ENCODE measurements around the gene EXT2. TPM values are rescaled to one million over a fixed set of nuclear protein-coding genes. Genes with fewer than 3 reads are reported as not detected.

EXT2 gene
- total RNA-seq: 33.7 and 35.0 TPM in 2 replicates

DNA sequence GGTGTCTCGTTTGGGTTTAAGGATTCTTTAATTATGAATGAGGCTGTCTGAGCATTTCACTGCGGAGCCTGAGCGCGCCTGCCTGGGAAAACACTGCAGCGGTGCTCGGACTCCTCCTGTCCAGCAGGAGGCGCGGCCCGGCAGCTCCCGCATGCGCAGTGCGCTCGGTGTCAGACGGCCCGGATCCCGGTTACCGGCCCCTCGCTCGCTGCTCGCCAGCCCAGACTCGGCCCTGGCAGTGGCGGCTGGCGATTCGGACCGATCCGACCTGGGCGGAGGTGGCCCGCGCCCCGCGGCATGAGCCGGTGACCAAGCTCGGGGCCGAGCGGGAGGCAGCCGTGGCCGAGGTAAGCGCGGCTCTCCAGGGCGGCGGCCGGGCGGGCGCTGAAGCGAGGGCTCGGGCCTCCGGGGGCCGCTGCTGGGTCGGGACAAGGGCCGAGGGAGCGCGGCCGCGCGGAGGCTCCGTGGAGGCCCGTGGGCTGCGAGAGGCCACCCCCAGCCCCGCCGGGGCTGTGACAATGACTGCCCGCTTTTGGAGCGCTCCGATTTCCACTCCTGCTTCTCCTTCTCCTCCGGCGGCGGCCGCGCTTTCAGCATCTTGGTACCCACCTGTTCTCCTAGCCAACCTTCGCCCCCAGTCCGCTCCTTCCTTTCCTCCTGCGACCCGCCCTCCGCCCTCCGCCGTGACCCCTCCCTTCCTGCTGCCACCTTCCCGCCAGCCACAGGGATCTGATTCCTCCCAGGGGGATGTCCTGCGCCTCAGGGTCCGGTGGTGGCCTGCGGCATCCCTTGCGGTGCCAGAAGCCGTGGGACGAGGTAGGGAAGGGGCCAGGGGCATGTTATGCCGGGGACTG is at the start of gene EXT2:
Gene EXT2 (plus strand): TSS at position 173 of the 854 bp plus-strand sequence. CDS start 12,035 bp downstream, outside the sequence.
- intact Hi-C loops (cut with micrococcal nuclease): loop anchor here (1.0 to 10.0 kb wide), 8 partner anchors 15 to 1709 kb away; partner anchors contain the start of genes ALKBH3, HSD17B12 and SLC35C1

DNA sequence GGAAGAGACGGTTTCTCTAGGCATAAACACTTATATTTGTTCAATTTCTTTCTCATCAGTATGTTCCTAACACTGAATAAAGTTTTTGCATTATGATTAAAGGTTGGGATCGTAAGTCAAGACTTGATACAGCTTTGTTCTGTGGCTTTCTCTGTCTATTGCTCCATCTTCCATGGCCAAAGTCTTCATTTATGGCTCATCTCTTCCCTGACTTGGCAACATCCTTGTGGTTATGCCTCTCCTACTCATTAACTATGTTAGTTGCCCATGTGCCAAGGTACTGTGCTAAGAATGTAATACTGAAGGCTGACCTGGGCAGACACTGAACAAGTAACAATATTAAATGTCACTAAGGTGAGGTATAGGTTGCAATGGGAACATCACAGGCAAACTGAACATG is 49.3 kb upstream of the EXT2 start:
- intact Hi-C loops (cut with micrococcal nuclease): no loop called here

DNA sequence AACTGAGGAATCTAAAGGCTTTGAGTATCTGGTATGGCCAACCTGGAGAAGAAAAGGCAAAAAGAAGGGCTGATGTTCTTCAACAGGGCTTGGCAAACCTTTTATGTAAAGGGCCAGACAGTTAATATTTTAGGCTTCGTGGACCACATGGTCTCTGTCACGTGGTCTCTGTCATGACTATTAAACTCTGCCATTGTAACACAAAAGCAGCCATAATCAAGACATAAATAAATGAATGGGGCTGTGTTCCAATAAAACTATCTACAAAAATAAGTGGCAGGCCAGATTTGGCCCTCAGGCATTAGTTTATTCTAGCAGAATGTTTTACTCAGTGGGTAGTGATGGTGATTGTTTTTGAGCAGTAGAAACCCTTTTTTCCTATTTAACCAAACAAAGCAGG is 48.2 kb upstream of the EXT2 start:
- intact Hi-C loops (cut with micrococcal nuclease): no loop called here

DNA sequence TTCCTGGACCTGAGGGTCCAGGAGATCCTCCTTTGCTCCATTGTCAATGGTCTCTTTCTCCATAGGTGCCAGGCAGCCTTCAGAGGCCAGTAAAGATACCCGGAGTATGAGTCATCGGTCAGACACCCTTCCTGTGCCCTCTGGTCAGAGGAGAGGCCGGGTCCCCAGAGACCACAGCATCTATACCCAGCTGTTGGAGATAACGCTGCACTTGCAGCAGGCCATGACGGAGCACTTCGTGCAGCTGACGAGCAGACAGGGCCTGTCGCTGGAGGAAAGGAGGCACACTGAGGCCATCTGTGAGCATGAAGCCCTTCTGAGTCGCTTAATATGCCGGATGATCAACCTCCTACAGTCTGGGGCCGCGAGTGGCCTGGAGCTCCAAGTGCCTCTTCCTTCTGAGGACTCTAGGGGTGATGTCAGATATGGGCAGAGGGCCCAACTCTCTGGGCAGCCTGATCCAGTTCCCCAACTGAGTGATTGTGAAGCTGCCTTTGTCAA is 47.5 kb upstream of the EXT2 start, which contains the start of gene ACCSL:
Gene ACCSL (plus strand): TSS at position 51 of the 501 bp plus-strand sequence. CDS start 56 bp downstream, at position 107.
- intact Hi-C loops (cut with micrococcal nuclease): no loop called here

DNA sequence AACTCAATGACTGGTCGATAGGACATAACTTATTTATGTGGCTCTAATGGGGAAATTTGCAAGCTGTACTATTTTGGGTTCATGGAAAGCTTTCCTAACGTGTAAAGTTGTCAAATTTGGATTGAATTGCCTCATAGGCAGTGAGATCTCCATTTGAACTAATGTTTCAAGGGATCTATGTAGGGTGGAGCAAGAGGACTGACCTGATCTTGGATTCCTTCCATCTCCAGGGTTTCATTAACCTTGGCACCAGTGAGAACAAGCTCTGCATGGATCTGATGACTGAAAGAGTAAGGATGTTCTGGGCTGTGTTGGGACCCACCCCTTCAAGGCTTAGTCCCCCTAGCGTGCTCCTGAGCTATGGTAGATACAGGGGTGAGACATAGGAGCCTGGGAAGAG is 45.6 kb upstream of the EXT2 start:
- intact Hi-C loops (cut with micrococcal nuclease): no loop called here

DNA sequence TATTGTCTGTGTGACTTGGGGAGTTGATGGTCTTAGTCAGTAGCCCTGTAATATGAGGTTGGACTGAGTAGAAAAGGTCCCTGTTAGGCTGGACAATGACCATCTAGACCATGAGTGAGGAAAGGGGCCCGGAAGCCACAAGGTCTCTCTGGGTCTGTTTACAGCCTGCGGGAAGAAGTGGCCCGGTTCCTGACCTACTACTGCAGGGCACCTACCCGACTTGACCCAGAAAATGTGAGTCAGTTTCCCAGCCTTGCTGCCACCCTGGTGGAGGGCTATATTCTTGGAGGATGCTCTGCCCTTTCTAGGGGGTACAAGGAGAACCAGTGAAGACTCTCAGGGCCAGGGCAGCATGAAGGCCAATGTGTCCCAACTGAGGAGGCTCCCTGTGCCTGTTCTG is 44.3 kb upstream of the EXT2 start:
- intact Hi-C loops (cut with micrococcal nuclease): no loop called here

DNA sequence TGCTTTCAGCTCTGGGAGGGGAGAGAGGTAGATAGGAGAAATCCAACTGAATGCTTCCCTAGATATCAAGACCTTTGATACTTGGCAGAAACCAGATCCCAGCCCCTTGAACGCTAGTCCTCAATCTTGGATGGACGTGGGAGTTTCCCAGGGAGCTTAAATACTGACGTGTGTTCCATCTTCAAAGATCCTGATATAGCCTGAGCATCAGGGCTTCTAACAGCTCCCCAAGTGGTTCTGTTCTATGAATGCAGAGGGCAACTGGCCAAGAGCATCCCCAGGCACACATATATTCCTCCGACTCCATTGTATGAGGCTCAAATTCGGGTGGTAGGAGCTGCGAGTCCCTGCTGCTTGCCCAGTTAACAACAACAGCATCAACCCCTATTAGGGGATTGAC is 38.1 kb upstream of the EXT2 start:
- intact Hi-C loops (cut with micrococcal nuclease): no loop called here

DNA sequence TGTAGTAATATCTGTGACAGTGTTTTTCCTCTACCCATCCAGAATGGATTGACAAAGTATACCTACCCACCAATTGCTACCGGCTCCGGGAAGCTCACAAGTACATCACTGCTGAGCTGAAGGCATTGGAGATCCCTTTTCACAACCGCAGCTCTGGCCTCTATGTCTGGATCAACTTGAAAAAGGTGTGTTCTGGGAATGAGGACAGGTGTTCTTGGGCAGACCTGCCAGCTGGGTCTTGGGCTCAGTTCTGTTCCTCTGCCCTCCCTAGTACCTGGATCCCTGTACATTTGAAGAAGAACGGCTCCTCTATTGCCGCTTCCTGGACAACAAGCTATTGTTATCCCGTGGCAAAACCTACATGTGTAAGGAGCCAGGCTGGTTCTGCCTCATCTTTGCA is 37.2 kb upstream of the EXT2 start:
- intact Hi-C loops (cut with micrococcal nuclease): no loop called here

DNA sequence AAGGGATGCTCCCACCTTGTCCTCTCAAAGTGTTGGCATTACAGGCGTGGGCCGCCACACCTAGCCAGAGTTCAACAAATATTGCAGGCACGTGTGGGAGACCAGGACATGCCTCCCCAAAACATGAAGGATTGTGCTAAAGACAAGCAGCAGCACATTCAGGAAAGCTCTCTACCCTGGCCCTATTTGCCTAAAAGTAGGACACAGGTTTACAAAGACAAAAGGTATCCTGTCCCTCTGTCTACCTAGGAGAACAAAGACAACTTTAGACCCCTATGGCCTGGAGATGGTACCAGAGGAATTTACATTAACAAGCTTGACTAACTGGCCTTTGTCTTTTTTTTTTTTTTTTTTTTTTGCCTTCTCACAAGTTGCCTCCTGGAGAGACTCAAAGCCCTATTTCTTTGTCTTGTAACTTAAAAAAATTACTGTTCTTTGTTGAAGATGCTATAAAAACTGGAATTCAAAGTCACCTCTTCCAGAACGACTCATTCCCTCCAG is 30.3 kb upstream of the EXT2 start:
- intact Hi-C loops (cut with micrococcal nuclease): loop anchor here (5.0 to 10.0 kb wide), 3 partner anchors 423 to 1740 kb away; partner anchors contain the start of gene SLC35C1

DNA sequence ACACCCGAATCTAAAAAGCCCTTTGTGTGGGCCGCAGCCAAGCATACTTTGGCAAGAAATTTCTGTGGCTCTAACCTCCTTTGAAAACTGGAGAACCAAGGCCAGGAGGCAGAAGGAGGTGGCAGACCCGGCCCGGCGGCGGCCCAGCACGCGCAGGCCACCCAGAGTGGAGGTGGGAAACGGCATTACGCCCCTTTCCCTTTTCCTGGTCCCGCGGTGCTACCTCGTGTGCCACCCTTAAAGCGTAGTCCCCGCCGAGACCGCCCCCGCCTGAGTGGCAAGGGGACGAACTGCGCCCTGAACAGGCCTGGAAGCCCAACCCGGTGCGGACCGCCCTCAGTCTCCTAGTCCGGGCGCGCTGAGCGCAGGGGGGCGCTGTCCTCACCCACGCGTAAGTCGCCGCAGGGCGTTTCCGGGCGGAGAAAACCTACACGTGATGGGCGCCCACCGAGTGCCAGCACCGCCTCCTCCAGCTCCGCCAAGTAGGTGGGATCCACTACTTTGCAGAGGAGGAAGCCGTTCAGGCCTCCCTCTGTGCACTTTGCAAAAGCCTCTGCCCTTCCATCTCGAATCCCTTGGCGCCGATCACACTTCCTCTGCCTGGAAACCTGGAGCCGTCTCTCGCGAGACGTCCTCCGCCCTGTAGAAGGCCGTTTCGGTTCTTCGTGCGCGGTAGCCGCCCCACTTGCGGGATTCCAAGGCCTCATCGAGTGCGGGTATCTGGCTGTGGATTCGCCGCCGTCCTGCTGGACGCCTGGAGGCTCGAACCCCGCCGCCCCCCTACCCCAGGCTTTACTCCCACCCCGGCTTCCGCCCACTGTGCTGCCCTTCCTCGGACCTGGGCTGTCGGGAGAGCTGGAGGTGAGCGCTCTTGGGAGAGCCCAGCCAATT is 29.4 kb upstream of the EXT2 start, which contains the start of gene ACCS:
Gene ACCS (plus strand): TSS at position 430 of the 891 bp plus-strand sequence. CDS start 1,358 bp downstream, outside the sequence.
- intact Hi-C loops (cut with micrococcal nuclease): loop anchor here (1.0 to 10.0 kb wide), 10 partner anchors 28 to 1739 kb away; partner anchors contain the start of genes ALKBH3, API5, CD82 and HSD17B12

DNA sequence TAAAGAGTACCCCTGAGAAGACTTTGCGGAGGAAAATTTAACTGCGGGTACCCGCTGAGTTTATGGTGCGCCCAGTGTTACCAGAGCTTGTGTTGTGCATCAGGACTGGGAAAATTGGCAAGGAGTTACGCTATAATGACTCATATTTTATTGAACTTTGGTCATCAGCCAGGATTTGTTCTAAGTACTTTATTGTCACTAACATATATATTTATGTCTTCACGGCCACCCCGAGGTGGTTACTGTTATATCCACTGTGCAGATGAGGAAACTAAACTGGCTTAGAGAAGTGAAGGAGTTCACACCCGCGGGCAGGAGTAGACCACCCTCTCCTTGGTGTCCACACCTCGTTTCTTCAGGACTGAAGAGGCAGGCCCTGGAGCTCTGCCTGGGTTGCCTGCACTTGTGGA is 28.7 kb upstream of the EXT2 start:
- intact Hi-C loops (cut with micrococcal nuclease): loop anchor here (1.0 to 10.0 kb wide), 10 partner anchors 28 to 1738 kb away; partner anchors contain the start of genes ALKBH3, API5, CD82 and HSD17B12

DNA sequence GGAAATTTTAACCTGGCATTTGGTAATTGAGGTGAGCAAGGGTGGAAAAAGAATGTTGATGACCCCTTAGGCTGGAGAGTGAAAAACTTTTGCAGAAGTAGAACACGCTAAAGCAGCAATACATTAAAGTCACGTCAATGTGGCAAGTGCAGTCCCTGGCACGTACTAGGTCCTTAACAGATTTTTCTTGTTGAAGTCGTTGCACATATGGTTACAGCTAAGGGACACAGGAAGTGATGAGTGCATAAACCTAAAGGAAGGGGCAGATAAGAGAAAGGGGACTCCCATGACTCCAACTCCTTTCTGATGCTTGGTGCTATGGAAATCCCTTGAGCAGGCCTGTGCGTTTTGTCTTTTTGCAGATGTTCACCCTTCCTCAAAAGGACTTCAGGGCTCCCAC is 28.2 kb upstream of the EXT2 start:
- intact Hi-C loops (cut with micrococcal nuclease): loop anchor here (2.0 to 10.0 kb wide), 4 partner anchors 186 to 1738 kb away; partner anchors contain the start of genes ALKBH3 and SLC35C1

DNA sequence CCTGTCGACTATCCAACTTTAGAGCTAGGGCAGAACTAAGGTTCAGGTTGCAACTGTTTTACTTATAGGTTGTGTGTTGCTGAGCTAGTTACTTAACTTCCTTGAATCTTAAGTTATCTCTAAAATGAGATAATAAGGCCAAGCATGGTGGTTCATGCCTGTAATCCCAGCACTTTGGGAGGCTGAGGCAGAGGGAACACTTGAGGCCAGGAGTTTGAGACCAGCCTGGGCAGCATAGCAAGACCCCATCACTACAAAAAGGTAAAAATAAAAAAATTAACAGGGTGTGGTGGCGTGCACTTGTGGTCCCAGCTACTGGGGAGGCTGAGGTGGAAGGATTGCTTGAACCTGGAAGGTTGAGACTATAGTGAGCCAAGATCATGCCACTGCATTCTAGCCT is 27.3 kb upstream of the EXT2 start:
- intact Hi-C loops (cut with micrococcal nuclease): loop anchor here (5.0 to 10.0 kb wide), 3 partner anchors 426 to 1737 kb away; partner anchors contain the start of gene SLC35C1

DNA sequence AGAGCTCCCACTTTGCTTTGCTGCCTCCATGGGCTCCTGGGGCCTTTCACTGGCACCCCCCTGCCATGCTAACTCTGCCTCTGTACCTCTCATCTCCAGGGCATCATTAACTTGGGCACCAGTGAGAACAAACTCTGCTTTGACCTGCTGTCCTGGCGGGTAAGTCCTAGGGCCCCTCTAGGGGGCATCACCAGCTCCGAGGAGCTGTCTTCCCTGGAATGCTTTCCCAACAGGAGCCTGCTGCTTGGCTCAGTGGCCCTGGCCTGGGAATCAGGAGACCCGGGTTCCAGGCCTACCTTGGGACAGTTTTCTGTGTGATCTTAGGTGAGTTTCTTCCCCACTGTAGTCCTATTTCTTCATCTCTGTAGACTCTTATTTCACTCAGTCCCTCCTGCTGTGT is 24.3 kb upstream of the EXT2 start:
- intact Hi-C loops (cut with micrococcal nuclease): no loop called here

DNA sequence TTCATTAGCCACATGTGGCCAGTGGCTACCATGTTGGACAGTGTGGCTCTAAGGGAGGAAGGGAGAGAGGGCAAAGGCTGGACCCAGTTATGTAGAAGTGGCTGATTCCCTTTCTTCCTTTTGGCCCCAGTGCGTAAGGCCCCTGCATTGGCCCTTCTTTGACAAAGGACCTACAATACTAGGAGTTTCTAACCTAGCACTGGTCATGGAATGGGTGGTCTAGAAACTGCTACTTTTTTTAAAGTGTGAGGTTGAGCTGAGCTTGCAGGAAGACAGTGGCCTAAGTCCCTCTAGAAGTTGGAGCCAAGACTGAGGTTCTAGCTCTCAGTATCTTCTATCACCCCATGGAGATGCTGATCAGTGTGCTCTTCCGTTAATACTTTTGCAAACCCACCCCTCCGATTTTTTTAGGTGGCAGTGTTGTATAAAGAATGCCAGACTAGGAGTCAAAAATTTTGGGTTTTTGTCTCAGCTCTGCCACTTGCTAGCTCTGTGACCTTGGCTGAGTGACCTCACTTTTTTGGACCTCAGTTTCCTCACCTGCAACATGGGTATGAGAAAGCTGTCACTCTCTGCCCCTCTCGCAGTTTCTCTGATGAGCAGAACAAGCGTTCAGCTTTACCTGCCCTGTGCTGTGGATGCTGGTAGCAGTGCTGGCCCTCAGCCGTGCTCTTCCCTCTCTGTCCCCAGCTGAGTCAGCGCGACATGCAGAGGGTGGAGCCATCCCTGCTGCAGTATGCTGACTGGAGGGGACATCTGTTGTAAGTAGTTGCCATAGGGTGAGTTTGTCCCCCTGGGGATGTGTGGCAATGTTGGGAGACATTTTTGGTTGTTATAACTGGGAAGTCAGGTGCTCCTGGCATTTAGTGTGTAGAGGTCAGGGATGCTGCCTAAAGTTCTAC is 22.5 kb upstream of the EXT2 start:
- intact Hi-C loops (cut with micrococcal nuclease): no loop called here

DNA sequence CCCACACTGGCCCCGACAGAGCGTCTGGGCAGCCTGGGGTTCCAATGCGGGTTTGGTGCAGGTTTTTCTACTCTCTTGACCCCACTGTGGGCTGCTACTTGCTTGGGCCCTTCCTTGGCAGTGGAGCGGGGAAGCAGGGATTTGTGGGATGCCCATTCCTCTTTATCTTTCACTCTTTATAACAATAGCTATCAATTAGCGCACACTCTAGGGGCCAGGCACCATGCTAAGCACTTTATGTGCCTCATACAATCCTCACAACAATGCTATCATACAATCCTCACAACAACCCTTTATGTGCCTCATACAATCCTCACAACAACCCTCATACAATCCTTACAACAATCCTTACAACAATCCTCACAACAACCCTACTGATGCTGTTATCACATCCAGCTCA is 16.7 kb upstream of the EXT2 start:
- intact Hi-C loops (cut with micrococcal nuclease): no loop called here

DNA sequence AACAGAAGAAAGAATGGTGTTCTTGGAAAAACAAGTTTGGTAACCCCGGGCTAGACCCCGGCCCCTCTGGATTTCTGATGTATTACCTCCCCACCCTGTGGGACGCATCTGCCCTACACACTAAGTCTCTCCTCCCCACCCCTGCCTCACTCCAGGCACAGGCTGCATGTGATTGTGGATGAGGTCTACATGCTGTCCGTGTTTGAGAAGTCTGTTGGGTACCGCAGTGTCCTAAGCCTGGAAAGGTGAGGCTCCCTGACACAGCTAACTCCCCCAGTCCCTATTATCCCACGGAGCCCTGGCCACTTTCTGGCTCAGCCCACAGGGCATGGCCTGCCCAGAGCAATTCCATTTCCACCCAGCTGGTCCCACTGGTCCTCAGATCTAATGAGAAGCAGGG is 16.1 kb upstream of the EXT2 start:
- intact Hi-C loops (cut with micrococcal nuclease): no loop called here

DNA sequence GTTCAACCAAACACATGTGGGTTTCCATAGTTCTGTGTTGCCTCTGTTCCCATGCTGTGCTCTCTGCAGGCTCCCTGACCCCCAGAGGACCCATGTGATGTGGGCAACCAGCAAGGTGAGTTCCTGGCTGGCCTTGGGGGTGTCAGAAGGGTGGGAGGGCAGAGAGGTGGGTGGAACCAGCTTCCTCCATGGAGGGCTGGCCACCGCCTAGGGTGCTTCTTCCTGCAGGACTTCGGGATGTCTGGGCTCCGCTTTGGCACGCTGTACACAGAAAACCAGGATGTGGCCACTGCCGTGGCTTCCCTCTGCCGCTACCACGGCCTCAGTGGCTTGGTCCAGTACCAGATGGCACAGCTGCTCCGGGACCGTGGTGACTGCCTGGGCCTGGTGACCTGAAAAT is 14.5 kb upstream of the EXT2 start:
- intact Hi-C loops (cut with micrococcal nuclease): no loop called here

DNA sequence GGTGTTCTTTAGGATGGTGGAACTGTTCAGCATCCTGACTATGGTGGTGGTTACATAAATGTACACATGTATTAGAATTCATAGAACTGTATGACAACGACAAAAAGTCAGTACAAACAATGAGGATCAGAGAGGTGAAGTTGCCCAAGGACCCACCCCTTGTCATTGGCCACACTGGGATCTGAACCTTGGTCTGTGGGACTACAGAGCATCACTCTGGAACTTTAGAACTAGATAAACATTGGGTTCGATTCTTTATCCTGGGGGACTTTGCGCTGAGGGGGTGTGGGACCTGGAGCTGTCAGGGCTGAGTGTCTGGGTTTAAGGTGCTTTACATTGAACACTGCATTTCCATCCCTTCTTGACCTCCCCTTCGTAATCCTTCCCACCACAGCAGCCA is 12.8 kb upstream of the EXT2 start:
- intact Hi-C loops (cut with micrococcal nuclease): no loop called here

DNA sequence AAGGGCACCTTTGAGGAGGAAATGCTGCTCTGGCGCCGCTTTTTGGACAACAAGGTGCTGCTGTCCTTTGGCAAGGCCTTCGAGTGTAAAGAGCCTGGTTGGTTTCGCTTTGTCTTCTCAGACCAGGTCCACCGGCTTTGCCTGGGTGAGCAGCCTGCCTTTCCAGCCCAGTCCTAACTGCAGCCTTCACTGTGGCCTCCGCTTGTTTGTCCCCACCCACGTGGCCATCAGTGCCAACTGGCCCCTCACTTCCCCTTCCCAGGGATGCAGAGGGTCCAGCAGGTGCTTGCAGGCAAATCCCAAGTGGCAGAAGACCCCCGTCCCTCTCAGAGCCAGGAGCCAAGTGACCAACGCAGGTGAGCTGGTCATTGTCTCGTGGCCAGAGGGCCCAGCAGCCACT is 12.0 kb upstream of the EXT2 start:
- intact Hi-C loops (cut with micrococcal nuclease): no loop called here
